Body of pancreas (tissue), 4 donors: Measurements from ENCODE around the gene ETV5.

Source experiments
- CTCF ChIP-seq, 7 experiments: fragments of 450-650 bp in 4 of 7; fragments of 200-600 bp in 3 of 7; sonication (generic) in 3 of 7; IDR thresholded peaks; one replicate each; pipeline ENCODE4 v1.5.1; 2016 to 2019; ENCODE audit warnings: antibody characterized with exemption in 7 of 7
- POLR2A ChIP-seq, 3 donors: fragments of 450-650 bp; IDR thresholded peaks; one replicate each; pipeline ENCODE4 v1.6.1; 2016; ENCODE audit warnings: antibody characterized with exemption in 3 of 3, mild to moderate bottlenecking in 2 of 3

DNA sequence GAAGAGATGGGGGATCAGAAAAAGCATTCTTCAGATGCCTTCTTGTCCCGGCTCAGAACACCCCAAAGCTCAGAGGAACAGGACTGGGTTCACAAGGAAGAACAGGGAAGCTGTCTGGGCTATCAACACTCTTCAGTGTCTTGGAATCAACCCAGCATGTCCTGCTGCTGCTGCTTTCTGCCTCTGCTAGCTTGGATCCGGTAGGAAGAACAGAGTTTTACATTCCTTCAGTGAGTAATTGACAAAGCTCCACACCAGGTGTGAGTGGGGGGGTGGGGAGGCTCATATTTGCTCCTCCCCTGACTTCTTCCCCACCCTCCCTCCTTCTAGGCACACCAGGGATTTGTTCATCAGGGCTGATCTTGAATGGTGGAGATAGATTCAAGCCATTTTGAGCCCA, 13.1 kb upstream of the ETV5 start:
- peak; percentile 46 to 57 (median 54) for TF ChIP-seq POLR2A (IDR thresholded peaks at IDR 0.05)
- TF ChIP-seq CTCF (IDR thresholded peaks at IDR 0.05), result no peak
